HUES6 (cell line): ENCODE results near the gene INSL4.

Experiments
- H3K27ac ChIP-seq: 2 replicates; pipeline ENCODE4 v1.7.0; 2013; ENCODE audit warnings: low read depth, mild to moderate bottlenecking, low read length, inconsistent platforms
- H3K27me3 ChIP-seq: 2 replicates; pipeline ENCODE4 v1.6.1; 2013; ENCODE audit warnings: low read length; ENCODE audit not compliant: control insufficient read depth, insufficient read depth
- H3K36me3 ChIP-seq: 2 replicates; pipeline ENCODE4 v1.6.1; 2013; ENCODE audit warnings: low read length; ENCODE audit not compliant: control insufficient read depth, insufficient read depth
- H3K4me1 ChIP-seq: 2 replicates; pipeline ENCODE4 v1.6.1; 2013; ENCODE audit warnings: low read length; ENCODE audit not compliant: control insufficient read depth, insufficient read depth
- H3K4me3 ChIP-seq: 2 replicates; pipeline ENCODE4 v1.5.1; 2013; ENCODE audit warnings: low read depth, low read length
- H3K9ac ChIP-seq: one replicate; pipeline ENCODE4 v1.6.1; 2013; ENCODE audit warnings: mild to moderate bottlenecking, low read length
- H3K9me3 ChIP-seq: 2 replicates; pipeline ENCODE4 v1.6.1; 2013; ENCODE audit warnings: low read depth, low read length; ENCODE audit not compliant: control insufficient read depth, insufficient read depth

Gene INSL4

GRCh38 chr9:5231212-5231611 is at the start of gene INSL4:
Gene INSL4, plus strand, starts transcription at chr9:5231419. Its CDS starts 105 bp downstream, at chr9:5231524.
- H3K4me3 ChIP-seq, result no peak within 1 kb of the TSS
- no peaks in the 10 kb centered on the region; the same call in 1 of the 2 replicates for H3K4me1 ChIP-seq
- no peak within 1 kb of the TSS for H3K27ac ChIP-seq
- H3K9me3 ChIP-seq, result no peaks in the 10 kb centered on the region
- H3K27me3 ChIP-seq, result no peaks in the 10 kb centered on the region
- H3K36me3 ChIP-seq, result no peaks in the 10 kb centered on the region
- no peak within 1 kb of the TSS for H3K9ac ChIP-seq

- H3K4me1 ChIP-seq, result no peaks in the 10 kb centered on the region
- no peaks in the 10 kb centered on the region for H3K36me3 ChIP-seq
- H3K27ac ChIP-seq, result no peak overlapping the region
- no peak overlapping the region for H3K4me3 ChIP-seq
- H3K9ac ChIP-seq, result no peak overlapping the region
- no peaks in the 10 kb centered on the region for H3K27me3 ChIP-seq
- H3K9me3 ChIP-seq, result peaks cover 6% of the 10 kb centered on the region; the same call in 1 of the 2 replicates
These were observed 46.4 kb upstream of the INSL4 start for GRCh38 chr9:5184776-5185175.

GRCh38 chr9:5185220-5185840 is 45.9 kb upstream of the INSL4 start, which contains the start of gene INSL6:
Gene INSL6, minus strand, starts transcription at chr9:5185639. Its CDS starts 37 bp downstream, at chr9:5185602.
- H3K4me1 ChIP-seq, result no peaks in the 10 kb centered on the region
- no peak within 1 kb of the TSS for H3K4me3 ChIP-seq
- no peak within 1 kb of the TSS for H3K9ac ChIP-seq
- no peaks in the 10 kb centered on the region for H3K36me3 ChIP-seq
- H3K27ac ChIP-seq, result no peak within 1 kb of the TSS
- peaks cover 4% of the 10 kb centered on the region; the same call in 1 of the 2 replicates for H3K9me3 ChIP-seq
- no peaks in the 10 kb centered on the region for H3K27me3 ChIP-seq

GRCh38 chr9:5186416-5187169 is 44.6 kb upstream of the INSL4 start:
- Histone ChIP-seq H3K36me3 (no peaks in the 10 kb centered on the region), H3K27me3 (no peaks in the 10 kb centered on the region), H3K4me3 (no peak overlapping the region), H3K9me3 (no peaks in the 10 kb centered on the region), H3K27ac (no peak overlapping the region), H3K4me1 (no peaks in the 10 kb centered on the region), H3K9ac (no peak overlapping the region)

- Histone ChIP-seq H3K9me3 (no peaks in the 10 kb centered on the region), H3K9ac (no peak overlapping the region), H3K27me3 (no peaks in the 10 kb centered on the region), H3K4me1 (no peaks in the 10 kb centered on the region), H3K27ac (no peak overlapping the region), H3K4me3 (no peak overlapping the region), H3K36me3 (no peaks in the 10 kb centered on the region)
These were observed 42.9 kb upstream of the INSL4 start for GRCh38 chr9:5188060-5188984.

GRCh38 chr9:5191985-5192384 is 39.2 kb upstream of the INSL4 start:
- Histone ChIP-seq H3K36me3 (no peaks in the 10 kb centered on the region), H3K4me1 (no peaks in the 10 kb centered on the region), H3K27me3 (no peaks in the 10 kb centered on the region), H3K4me3 (no peak overlapping the region), H3K9me3 (no peaks in the 10 kb centered on the region), H3K9ac (no peak overlapping the region), H3K27ac (no peak overlapping the region)

- no peak overlapping the region for H3K27ac ChIP-seq
- H3K4me1 ChIP-seq, result no peaks in the 10 kb centered on the region
- no peaks in the 10 kb centered on the region for H3K9me3 ChIP-seq
- H3K9ac ChIP-seq, result no peak overlapping the region
- no peaks in the 10 kb centered on the region for H3K36me3 ChIP-seq
- H3K27me3 ChIP-seq, result no peaks in the 10 kb centered on the region
- no peak overlapping the region for H3K4me3 ChIP-seq
These were observed 37.9 kb upstream of the INSL4 start for GRCh38 chr9:5193345-5193744.

- no peaks in the 10 kb centered on the region for H3K4me1 ChIP-seq
- H3K4me3 ChIP-seq, result no peak overlapping the region
- H3K9ac ChIP-seq, result no peak overlapping the region
- no peak overlapping the region for H3K27ac ChIP-seq
- no peaks in the 10 kb centered on the region for H3K27me3 ChIP-seq
- H3K9me3 ChIP-seq, result no peaks in the 10 kb centered on the region
- H3K36me3 ChIP-seq, result no peaks in the 10 kb centered on the region
These were observed 35.8 kb upstream of the INSL4 start for GRCh38 chr9:5195463-5195862.

GRCh38 chr9:5205071-5205470 is 26.1 kb upstream of the INSL4 start:
- Histone ChIP-seq H3K27ac (no peak overlapping the region), H3K36me3 (no peaks in the 10 kb centered on the region), H3K9ac (no peak overlapping the region), H3K4me1 (no peaks in the 10 kb centered on the region), H3K27me3 (no peaks in the 10 kb centered on the region), H3K9me3 (no peaks in the 10 kb centered on the region), H3K4me3 (no peak overlapping the region)

GRCh38 chr9:5230554-5230953 is 665 bp upstream of the INSL4 start:
- Histone ChIP-seq H3K4me3 (no peak overlapping the region), H3K36me3 (no peaks in the 10 kb centered on the region), H3K9me3 (no peaks in the 10 kb centered on the region), H3K27ac (no peak overlapping the region), H3K9ac (no peak overlapping the region), H3K4me1 (no peaks in the 10 kb centered on the region; the same call in 1 of the 2 replicates), H3K27me3 (no peaks in the 10 kb centered on the region)
